Esophagus squamous epithelium (tissue), 5 donors: ENCODE measurements around the gene GRIK3. TPM values are rescaled to one million over a fixed set of nuclear protein-coding genes. Genes with fewer than 3 reads are reported as not detected.

Source experiments
- DNase-seq: peaks from one replicate; lab custom pipeline; 2025; lab: John Stamatoyannopoulos, UW
- H3K27ac ChIP-seq, 4 donors: fragments of 200-600 bp; sonication (generic); one replicate each; pipeline ENCODE4 v1.5.1; 2016 to 2019; ENCODE audit warnings: mild to moderate bottlenecking in 1 of 4
- H3K27me3 ChIP-seq, 4 donors: fragments of 200-600 bp; sonication (generic); 1 replicate in 3 of 4; 2 replicates in 1 of 4; pipeline versions ENCODE4 v1.5.1 to v1.6.0; 2017 to 2021; ENCODE audit warnings: antibody characterized with exemption in 1 of 4
- H3K36me3 ChIP-seq, 3 donors: fragments of 200-600 bp; sonication (generic); one replicate each; pipeline ENCODE4 v1.5.1; 2016 to 2019
- H3K4me1 ChIP-seq, 3 donors: fragments of 200-600 bp; sonication (generic); one replicate each; pipeline ENCODE4 v1.5.1; 2017 to 2019
- H3K4me3 ChIP-seq, 4 donors: fragments of 200-600 bp; sonication (generic); 1 replicate in 3 of 4; 2 replicates in 1 of 4; pipeline ENCODE4 v1.5.1; 2016 to 2019; ENCODE audit warnings: mild to moderate bottlenecking in 2 of 4, moderate library complexity in 1 of 4
- H3K9me3 ChIP-seq, 3 donors: fragments of 200-600 bp; sonication (generic); one replicate each; pipeline ENCODE4 v1.5.1; 2016 to 2019
- CTCF ChIP-seq, 6 experiments: fragments of 450-650 bp in 4 of 6; fragments of 200-600 bp in 2 of 6; sonication (generic) in 2 of 6; IDR thresholded peaks; one replicate each; pipeline ENCODE4 v1.5.1; 2016 to 2019; ENCODE audit warnings: antibody characterized with exemption in 6 of 6, mild to moderate bottlenecking in 4 of 6, moderate library complexity in 4 of 6
- POLR2A ChIP-seq, 4 donors: fragments of 450-650 bp; IDR thresholded peaks; one replicate each; pipeline ENCODE4 v1.6.1; 2017; ENCODE audit warnings: antibody characterized with exemption in 4 of 4, mild to moderate bottlenecking in 4 of 4, moderate library complexity in 3 of 4
- WGBS, 2 donors: methylation state at CpG; one replicate each; pipeline ENCODE4 v1.1.5; 2018; 5-methylcytosine and 5-hydroxymethylcytosine counted together
- intact Hi-C: fragments of 100-400 bp; cut with DNase I; formaldehyde crosslinking; loops from one replicate; pipeline ENCODE4 v1.15.0; 2022
- total RNA-seq, 4 donors: library from RNA; depleted of rRNA; stranded (reverse); fragments of >200 nt; gene quantifications; one replicate each; pipeline ENCODE4 v1.1.0, GENCODE V29; 2016
- donor health status: DM: yes; HTN: yes; CAD: no.

The GRIK3 gene
- total RNA-seq, 4 donors from 2014 or later, result 0.11 to 0.38 (median 0.21) TPM; not detected in 1

- DNase-seq, result no peak
- no peak overlapping the region for H3K27ac ChIP-seq
- H3K27me3 ChIP-seq, result peaks cover 0 to 76% (median 0%) of the 10 kb centered on the region in 4 donors
- intact Hi-C loops, result no loop called here
- WGBS, 2 donors, result 42 to 44% methylated on average over 2 of the region's 2 CpGs
- H3K4me3 ChIP-seq, result no peak overlapping the region
- TF ChIP-seq CTCF (IDR thresholded peaks at IDR 0.05) (no peak), POLR2A (IDR thresholded peaks at IDR 0.05) (no peak)
- H3K36me3 ChIP-seq, result no peaks in the 10 kb centered on the region
- no peaks in the 10 kb centered on the region for H3K4me1 ChIP-seq
- H3K9me3 ChIP-seq, result no peaks in the 10 kb centered on the region
Measured at GRCh38 chr1:36782785-36783184, 251.5 kb downstream of the GRIK3 start.

- no peak for TF ChIP-seq CTCF (IDR thresholded peaks at IDR 0.05)
- TF ChIP-seq POLR2A (IDR thresholded peaks at IDR 0.05), result no peak
- Histone ChIP-seq H3K9me3 (no peaks in the 10 kb centered on the region), H3K4me3 (no peak overlapping the region), H3K27me3 (peaks cover 0 to 75% (median 0%) of the 10 kb centered on the region in 4 donors), H3K27ac (no peak overlapping the region), H3K4me1 (no peaks in the 10 kb centered on the region), H3K36me3 (no peaks in the 10 kb centered on the region)
- intact Hi-C loops, result no loop called here
- 56 to 78% methylated on average over 4 to 5 of the region's 6 CpGs for WGBS, 2 donors
- no peak for DNase-seq
Measured at GRCh38 chr1:36782085-36782484, 252.2 kb downstream of the GRIK3 start.

DNA sequence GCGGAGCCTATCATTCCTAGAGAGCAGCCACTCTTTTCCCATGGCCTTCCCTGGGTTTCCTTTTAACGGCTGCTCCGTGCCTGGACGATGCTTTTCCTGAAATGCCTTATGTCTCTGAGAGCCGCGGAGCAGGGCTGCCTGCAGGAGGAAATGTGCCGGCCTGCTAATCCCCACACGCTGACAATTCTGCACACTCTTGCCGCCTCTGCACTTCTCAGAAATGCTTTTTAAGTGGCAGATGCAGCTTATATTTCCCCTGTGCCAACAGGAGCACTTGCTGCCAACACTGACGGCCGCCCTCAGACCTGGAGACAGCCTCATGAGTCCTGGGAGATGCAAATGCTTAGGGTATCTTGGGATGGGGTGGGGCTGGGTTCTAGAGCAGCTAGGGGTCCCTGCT is 253.2 kb downstream of the GRIK3 start:
- 66 to 84% methylated on average over 6 to 9 of the region's 11 CpGs for WGBS, 2 donors
- Histone ChIP-seq H3K9me3 (no peaks in the 10 kb centered on the region), H3K27ac (no peak overlapping the region), H3K36me3 (no peaks in the 10 kb centered on the region), H3K4me1 (no peaks in the 10 kb centered on the region), H3K4me3 (no peak overlapping the region), H3K27me3 (peaks cover 0 to 77% (median 0%) of the 10 kb centered on the region in 4 donors)
- intact Hi-C loops, result no loop called here
- TF ChIP-seq CTCF (IDR thresholded peaks at IDR 0.05), result no peak
- TF ChIP-seq POLR2A (IDR thresholded peaks at IDR 0.05), result no peak
- DNase-seq, result no peak

DNA sequence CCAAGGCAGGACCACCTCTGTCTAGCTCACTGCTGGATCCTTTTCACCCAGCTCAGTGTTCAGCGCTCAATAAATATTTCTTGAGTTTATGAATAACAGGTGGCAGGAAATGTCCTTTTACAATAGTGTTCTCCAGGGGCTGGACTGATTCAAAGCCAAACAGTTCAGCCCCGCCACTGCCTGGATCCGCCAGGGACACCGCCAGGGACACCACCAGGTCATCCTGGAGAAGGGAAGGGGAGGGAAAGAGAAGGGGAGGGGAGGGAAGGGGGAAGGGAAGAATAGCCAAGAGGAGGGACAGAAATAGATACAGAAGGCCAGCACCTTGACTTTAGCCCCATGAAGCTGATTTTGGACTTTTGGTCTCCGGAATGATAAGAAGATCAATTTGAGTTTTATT is 255.6 kb downstream of the GRIK3 start:
- H3K4me3 ChIP-seq, result no peak overlapping the region
- DNase-seq, result no peak
- H3K36me3 ChIP-seq, result no peaks in the 10 kb centered on the region
- H3K9me3 ChIP-seq, result no peaks in the 10 kb centered on the region
- no peaks in the 10 kb centered on the region for H3K4me1 ChIP-seq
- WGBS, 2 donors, result 37 to 46% methylated on average over 4 to 5 of the region's 5 CpGs
- no peak overlapping the region for H3K27ac ChIP-seq
- H3K27me3 ChIP-seq, result peaks cover 0 to 77% (median 0%) of the 10 kb centered on the region in 4 donors
- intact Hi-C loops, result no loop called here
- TF ChIP-seq POLR2A (IDR thresholded peaks at IDR 0.05) (no peak), CTCF (IDR thresholded peaks at IDR 0.05) (no peak)

GRCh38 chr1:36776948-36777831 is 257.1 kb downstream of the GRIK3 start:
- H3K27ac ChIP-seq, result no peak overlapping the region
- TF ChIP-seq POLR2A (IDR thresholded peaks at IDR 0.05), result no peak
- TF ChIP-seq CTCF (IDR thresholded peaks at IDR 0.05), result no peak
- intact Hi-C loops, result no loop called here
- no peak overlapping the region for H3K4me3 ChIP-seq
- no peak for DNase-seq
- WGBS, 2 donors, result 46 to 54% methylated on average over 9 to 10 of the region's 10 CpGs
- no peaks in the 10 kb centered on the region for H3K4me1 ChIP-seq
- H3K27me3 ChIP-seq, result peaks cover 0 to 80% (median under 1%) of the 10 kb centered on the region in 4 donors
- no peaks in the 10 kb centered on the region for H3K36me3 ChIP-seq
- H3K9me3 ChIP-seq, result no peaks in the 10 kb centered on the region
